ENCODE results near the gene C17orf75. TPM values are rescaled to one million over a fixed set of nuclear protein-coding genes. Genes with fewer than 3 reads are reported as not detected.
"Not testable (repeated sequence)": the region's sequence is repeated elsewhere in the genome, so short reads cannot be mapped to it uniquely, and the experiment has no call there.

The C17orf75 gene
- total RNA-seq (10 to 100 TPM in 2 of 6 donors, 1 to 10 TPM in 4; 6.3 to 13.4 (median 8.3) TPM), polyA plus RNA-seq (10 to 100 TPM in 1 of 2 donors, 1 to 10 TPM in 1; 8.2 to 17.5 TPM)

DNA sequence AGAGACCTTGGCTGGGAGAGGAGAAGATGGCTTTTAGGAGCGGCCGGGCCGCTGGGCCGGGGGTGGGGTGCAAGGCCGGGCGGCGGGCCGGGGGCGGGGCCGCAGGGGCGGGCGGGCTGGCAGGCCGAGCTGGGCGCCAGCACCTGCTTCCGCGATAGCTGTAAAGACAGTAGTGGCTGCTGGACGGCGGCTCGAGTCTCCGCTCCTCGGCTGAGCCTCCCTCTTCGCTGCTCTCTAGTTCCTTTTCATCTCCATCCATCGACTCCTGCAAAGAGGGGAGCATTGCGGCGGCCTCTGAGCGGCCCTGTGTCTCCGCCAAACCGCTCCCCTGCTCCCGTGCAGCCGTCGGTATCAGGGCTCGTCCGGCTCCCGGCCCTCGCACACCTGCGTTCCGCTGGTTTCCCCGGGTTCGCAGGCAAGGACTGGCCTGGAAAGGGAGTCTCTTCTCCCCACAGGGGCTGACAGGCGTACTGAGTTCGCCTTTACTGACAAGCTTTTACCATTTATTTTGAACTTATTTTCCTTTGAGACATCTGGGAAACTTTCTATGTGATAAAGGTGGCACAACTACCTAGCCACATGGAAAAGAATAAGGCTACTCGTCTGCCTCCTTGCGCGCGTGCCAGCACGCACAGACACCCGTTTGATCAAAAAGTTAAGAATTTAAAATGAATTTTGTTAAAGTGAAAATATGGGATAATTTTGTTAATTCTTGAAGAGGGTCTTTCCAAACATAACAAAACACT is at the start of gene C17orf75:
Gene C17orf75 (minus strand): TSS at position 317 of the 746 bp plus-strand sequence. CDS start 34 bp downstream, at position 283.
- peak; percentile 94 to 97 (median 96) for ATAC-seq
- WGBS, 2 donors: 4% methylated on average over 28 to 43 of the region's 47 CpGs
- DNase-seq: peak; percentile 73 to 95 (median 84)
- peak within 1 kb of the TSS; percentile 40 to 62 (median 58) for H3K4me3 ChIP-seq
- no peaks in the 10 kb centered on the region for H3K9me3 ChIP-seq
- intact Hi-C loops (cut with DNase I): no loop called here
- peak within 1 kb of the TSS; percentile 17 to 80 (median 64) for H3K27ac ChIP-seq
- TF ChIP-seq CTCF (IDR thresholded peaks at IDR 0.05): no peak
- H3K36me3 ChIP-seq: peaks cover 0 to 7% (median 0%) of the 10 kb centered on the region in 3 donors
- peaks cover 0 to 8% (median 0%) of the 10 kb centered on the region in 3 donors for H3K4me1 ChIP-seq
- H3K27me3 ChIP-seq: no peaks in the 10 kb centered on the region
- no peak for FAIRE-seq

DNA sequence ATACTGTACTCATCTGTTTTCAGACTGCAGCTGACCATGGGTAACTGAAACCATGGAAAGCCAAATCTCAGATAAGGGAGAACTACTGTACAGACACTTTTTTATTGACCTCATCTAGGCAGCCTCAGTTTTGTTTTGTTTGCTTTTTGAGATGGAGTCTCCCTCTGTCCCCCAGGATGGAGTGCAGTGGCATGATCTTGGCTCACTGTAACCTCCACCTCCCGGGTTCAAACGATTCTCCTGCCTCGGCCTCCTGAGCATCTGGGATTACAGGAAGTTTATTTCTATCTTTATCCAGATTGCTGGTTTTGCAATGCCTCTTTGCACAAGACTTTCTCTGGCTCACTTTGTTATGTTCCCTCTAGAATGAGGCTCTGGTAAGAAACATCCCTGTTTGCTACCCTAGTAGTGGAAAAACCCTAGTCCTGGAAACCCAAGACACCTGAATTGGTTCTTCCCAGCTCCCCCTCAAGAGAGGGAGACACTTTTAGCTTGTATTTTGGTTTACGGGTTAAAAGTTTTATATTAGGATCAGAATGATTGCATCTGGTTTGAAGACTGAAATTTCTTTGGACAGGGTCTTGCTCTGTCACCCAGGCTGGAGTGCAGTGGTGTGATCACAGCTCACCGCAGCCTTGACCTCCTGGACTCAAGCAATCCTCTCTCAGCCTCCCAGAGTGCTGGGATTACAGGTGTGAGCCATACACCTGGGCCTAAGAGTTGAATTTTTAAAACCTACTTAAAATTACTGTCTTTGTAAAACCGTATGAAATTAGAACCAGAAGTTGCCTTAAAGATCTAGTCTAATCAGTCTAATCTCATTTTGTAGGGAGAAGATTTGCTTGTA is 46.9 kb upstream of the C17orf75 start:
- DNase-seq (no peak), FAIRE-seq (no peak), ATAC-seq (no peak)
- intact Hi-C loops (cut with DNase I): no loop called here
- H3K27ac ChIP-seq: no peak overlapping the region
- H3K9me3 ChIP-seq: no peaks in the 10 kb centered on the region
- TF ChIP-seq CTCF (IDR thresholded peaks at IDR 0.05): no peak
- no peaks in the 10 kb centered on the region for H3K27me3 ChIP-seq
- no peaks in the 10 kb centered on the region for H3K36me3 ChIP-seq
- 94 to 97% methylated on average over 6 of the region's 6 CpGs for WGBS, 2 donors
- H3K4me3 ChIP-seq: no peak overlapping the region
- no peaks in the 10 kb centered on the region for H3K4me1 ChIP-seq

DNA sequence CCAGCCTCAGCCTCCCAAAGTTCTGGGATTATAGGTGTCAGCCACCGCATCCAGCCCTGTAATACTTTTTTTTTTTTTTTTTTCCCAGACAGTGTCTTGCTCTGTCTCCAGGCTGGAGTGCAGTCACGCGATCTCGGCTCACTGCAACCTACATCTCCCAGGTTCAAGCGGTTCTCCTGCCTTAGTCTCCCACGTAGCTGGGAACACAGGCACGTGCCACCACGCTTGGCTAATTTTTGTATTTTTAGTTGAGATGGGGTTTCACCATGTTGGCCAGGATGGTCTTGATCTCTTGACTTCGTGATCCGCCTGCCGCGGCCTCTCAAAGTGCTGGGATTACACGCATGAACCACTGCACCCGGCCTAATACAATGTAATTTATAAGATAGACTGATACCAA is 46.2 kb upstream of the C17orf75 start:
- 98 to 99% methylated on average over 14 of the region's 14 CpGs for WGBS, 2 donors
- H3K27ac ChIP-seq; FAIRE-seq; intact Hi-C loops (cut with DNase I); ATAC-seq; H3K9me3 ChIP-seq; H3K4me1 ChIP-seq; DNase-seq; H3K36me3 ChIP-seq; H3K27me3 ChIP-seq; H3K4me3 ChIP-seq: not testable (repeated sequence)

- TF ChIP-seq CTCF (IDR thresholded peaks at IDR 0.05): no peak
- DNase-seq (no peak), FAIRE-seq (no peak), ATAC-seq (no peak)
- Histone ChIP-seq H3K4me3 (no peak overlapping the region), H3K4me1 (no peaks in the 10 kb centered on the region), H3K9me3 (no peaks in the 10 kb centered on the region), H3K36me3 (no peaks in the 10 kb centered on the region), H3K27me3 (no peaks in the 10 kb centered on the region), H3K27ac (no peak overlapping the region)
- intact Hi-C loops (cut with DNase I): no loop called here
Observed at GRCh38 chr17:32386844-32387243, 44.9 kb upstream of the C17orf75 start.

GRCh38 chr17:32385971-32386370 is 44.0 kb upstream of the C17orf75 start:
- H3K27me3 ChIP-seq: no peaks in the 10 kb centered on the region
- DNase-seq (no peak), FAIRE-seq (no peak), ATAC-seq (peak in 3 of 4 donors; percentile 22 to 40 (median 37))
- H3K4me1 ChIP-seq: peaks cover 0 to 6% (median 0%) of the 10 kb centered on the region in 3 donors
- H3K27ac ChIP-seq: no peak overlapping the region
- TF ChIP-seq CTCF (IDR thresholded peaks at IDR 0.05): no peak
- no peak overlapping the region for H3K4me3 ChIP-seq
- H3K9me3 ChIP-seq: no peaks in the 10 kb centered on the region
- intact Hi-C loops (cut with DNase I): no loop called here
- H3K36me3 ChIP-seq: peaks cover 0 to 2% (median 0%) of the 10 kb centered on the region in 3 donors
- WGBS, 2 donors: 56 to 59% methylated on average over 5 of the region's 5 CpGs

All from pancreas (tissue), 10 donors.